Gastrocnemius medialis (tissue), 4 donors: Measurements from ENCODE around the gene LRP1-AS. TPM values are rescaled to one million over a fixed set of nuclear protein-coding genes. Genes with fewer than 3 reads are reported as not detected.

Experiments used
- ATAC-seq, 2 donors: fragments of 150-250 bp; one replicate each; pipeline ENCODE4 v1.9.1; 2016
- DNase-seq, 2 donors: peaks; one replicate each; pipeline ENCODE4 v3.0.0-alpha.2; 2019
- H3K27ac ChIP-seq, 4 donors: fragments of 200-600 bp; sonication (generic); 1 replicate in 1 of 4; 2 replicates in 3 of 4; pipeline ENCODE4 v1.5.1; 2016 to 2018; ENCODE audit warnings: mild to moderate bottlenecking in 2 of 4, moderate library complexity in 1 of 4
- H3K27me3 ChIP-seq, 3 donors: fragments of 200-600 bp; sonication (generic) in 2 of 3; 1 replicate in 1 of 3; 2 replicates in 2 of 3; pipeline versions ENCODE4 v1.5.1 to v1.6.0; 2016 to 2019; ENCODE audit warnings: mild to moderate bottlenecking in 1 of 3, moderate library complexity in 1 of 3
- H3K36me3 ChIP-seq, 2 donors: fragments of 200-600 bp; sonication (generic) in 1 of 2; one replicate each; pipeline ENCODE4 v1.5.1; 2017 to 2018
- H3K4me1 ChIP-seq, 2 donors: fragments of 200-600 bp; sonication (generic) in 1 of 2; one replicate each; pipeline ENCODE4 v1.5.1; 2016 to 2017; ENCODE audit warnings: mild to moderate bottlenecking in 2 of 2
- H3K4me3 ChIP-seq, 4 donors: fragments of 200-600 bp; sonication (generic) in 3 of 4; 1 replicate in 1 of 4; 2 replicates in 3 of 4; pipeline ENCODE4 v1.5.1; 2016 to 2019; ENCODE audit warnings: mild to moderate bottlenecking in 2 of 4
- H3K9me3 ChIP-seq, 3 donors: fragments of 200-600 bp; sonication (generic) in 2 of 3; 1 replicate in 1 of 3; 2 replicates in 2 of 3; pipeline ENCODE4 v1.5.1; 2016 to 2019
- CTCF ChIP-seq, 5 experiments: fragments of 450-650 bp in 3 of 5; fragments of 200-600 bp in 2 of 5; sonication (generic) in 2 of 5; IDR thresholded peaks in 4 of 5; conservative IDR thresholded peaks in 1 of 5; 1 replicate in 4 of 5; 2 replicates in 1 of 5; pipeline ENCODE4 v1.5.1; 2016 to 2019; ENCODE audit warnings: antibody characterized with exemption in 5 of 5, mild to moderate bottlenecking in 3 of 5, moderate library complexity in 3 of 5
- POLR2A ChIP-seq, 2 donors: fragments of 450-650 bp; IDR thresholded peaks; one replicate each; pipeline ENCODE4 v1.6.1; 2017; ENCODE audit warnings: antibody characterized with exemption in 2 of 2, mild to moderate bottlenecking in 2 of 2, moderate library complexity in 2 of 2
- in situ Hi-C, 4 donors: fragments of 200-750 bp; cut with MboI; loops; one replicate each; pipeline versions ENCODE4 v1.15.0 to v1.8.0; 2017; ENCODE audit warnings: low sequenced_read_pairs in 4 of 4
- intact Hi-C: fragments of 100-400 bp; cut with DNase I; formaldehyde crosslinking; loops from one replicate; pipeline ENCODE4 v1.15.1; 2023; ENCODE audit warnings: low total_unique reads
- total RNA-seq, 4 donors: library from RNA; depleted of rRNA; stranded (reverse); fragments of >200 nt; gene quantifications; one replicate each; pipeline versions ENCODE4 v1.1.0 to v1.2.3, GENCODE V29; 2016

Gene LRP1-AS
- total RNA-seq, 4 donors from 2014 or later = not detected

GRCh38 chr12:57185906-57186508 is 38.6 kb upstream of the LRP1-AS start:
- Histone ChIP-seq H3K4me3 (no peak overlapping the region), H3K27me3 (no peaks in the 10 kb centered on the region), H3K27ac (no peak overlapping the region), H3K36me3 (no peaks in the 10 kb centered on the region), H3K4me1 (no peaks in the 10 kb centered on the region), H3K9me3 (no peaks in the 10 kb centered on the region)
- TF ChIP-seq CTCF (IDR thresholded peaks at IDR 0.05 in 4 of 5, conservative IDR thresholded peaks at IDR 0.05 in 1 of 5) = no peak
- TF ChIP-seq POLR2A (IDR thresholded peaks at IDR 0.05) = no peak
- intact Hi-C loops = no loop called here
- ATAC-seq (no peak), DNase-seq (no peak)
- in situ Hi-C loops = loop anchor here in 1 of 4 donors (10.0 kb wide), 1 partner anchor 121 kb away; no protein-coding TSS in a partner anchor

- intact Hi-C loops = no loop called here
- no peak for DNase-seq
- no peak for TF ChIP-seq CTCF (IDR thresholded peaks at IDR 0.05 in 4 of 5, conservative IDR thresholded peaks at IDR 0.05 in 1 of 5)
- TF ChIP-seq POLR2A (IDR thresholded peaks at IDR 0.05) = no peak
- in situ Hi-C loops = loop anchor here in 1 of 4 donors (10.0 kb wide), 1 partner anchor 121 kb away; no protein-coding TSS in a partner anchor
- Histone ChIP-seq H3K27me3 (no peaks in the 10 kb centered on the region), H3K4me3 (no peak overlapping the region), H3K36me3 (no peaks in the 10 kb centered on the region), H3K9me3 (no peaks in the 10 kb centered on the region), H3K27ac (no peak overlapping the region), H3K4me1 (no peaks in the 10 kb centered on the region)
- ATAC-seq = no peak
Observed at GRCh38 chr12:57185403-57185802, 38.0 kb upstream of the LRP1-AS start.

- Histone ChIP-seq H3K9me3 (no peaks in the 10 kb centered on the region), H3K27ac (no peak overlapping the region), H3K27me3 (no peaks in the 10 kb centered on the region), H3K36me3 (no peaks in the 10 kb centered on the region), H3K4me3 (no peak overlapping the region), H3K4me1 (no peaks in the 10 kb centered on the region)
- intact Hi-C loops = loop anchor here (1.0 to 2.0 kb wide), 2 partner anchors 60 to 115 kb away; no protein-coding TSS in a partner anchor
- ATAC-seq (no peak), DNase-seq (no peak)
- in situ Hi-C loops = loop anchor here in 3 of 4 donors (5.0 to 10.0 kb wide), 2 partner anchors 62 to 119 kb away; no protein-coding TSS in a partner anchor
- TF ChIP-seq CTCF (IDR thresholded peaks at IDR 0.05 in 4 of 5, conservative IDR thresholded peaks at IDR 0.05 in 1 of 5) (no peak), POLR2A (IDR thresholded peaks at IDR 0.05) (no peak)
Observed at GRCh38 chr12:57183939-57184725, 36.7 kb upstream of the LRP1-AS start.

GRCh38 chr12:57182918-57183575 is 35.6 kb upstream of the LRP1-AS start:
- DNase-seq = peak; percentile 35 to 62
- peak; percentile 77 to 93 for ATAC-seq
- no peak overlapping the region for H3K4me3 ChIP-seq
- intact Hi-C loops (loop anchor here (1.0 to 2.0 kb wide), 2 partner anchors 59 to 114 kb away; no protein-coding TSS in a partner anchor), in situ Hi-C loops (loop anchor here in 3 of 4 donors (5.0 to 10.0 kb wide), 2 partner anchors 61 to 118 kb away; no protein-coding TSS in a partner anchor)
- no peak overlapping the region for H3K27ac ChIP-seq
- H3K36me3 ChIP-seq = no peaks in the 10 kb centered on the region
- H3K9me3 ChIP-seq = no peaks in the 10 kb centered on the region
- no peaks in the 10 kb centered on the region for H3K27me3 ChIP-seq
- TF ChIP-seq POLR2A (IDR thresholded peaks at IDR 0.05) (no peak), CTCF (IDR thresholded peaks at IDR 0.05 in 4 of 5, conservative IDR thresholded peaks at IDR 0.05 in 1 of 5) (peak; percentile 86 to 91 (median 89))
- H3K4me1 ChIP-seq = no peaks in the 10 kb centered on the region
